ENCODE results near the gene THSD7B.
"Not testable (repeated sequence)": the region's sequence is repeated elsewhere in the genome, so short reads cannot be mapped to it uniquely, and the experiment has no call there.

THSD7B gene

DNA sequence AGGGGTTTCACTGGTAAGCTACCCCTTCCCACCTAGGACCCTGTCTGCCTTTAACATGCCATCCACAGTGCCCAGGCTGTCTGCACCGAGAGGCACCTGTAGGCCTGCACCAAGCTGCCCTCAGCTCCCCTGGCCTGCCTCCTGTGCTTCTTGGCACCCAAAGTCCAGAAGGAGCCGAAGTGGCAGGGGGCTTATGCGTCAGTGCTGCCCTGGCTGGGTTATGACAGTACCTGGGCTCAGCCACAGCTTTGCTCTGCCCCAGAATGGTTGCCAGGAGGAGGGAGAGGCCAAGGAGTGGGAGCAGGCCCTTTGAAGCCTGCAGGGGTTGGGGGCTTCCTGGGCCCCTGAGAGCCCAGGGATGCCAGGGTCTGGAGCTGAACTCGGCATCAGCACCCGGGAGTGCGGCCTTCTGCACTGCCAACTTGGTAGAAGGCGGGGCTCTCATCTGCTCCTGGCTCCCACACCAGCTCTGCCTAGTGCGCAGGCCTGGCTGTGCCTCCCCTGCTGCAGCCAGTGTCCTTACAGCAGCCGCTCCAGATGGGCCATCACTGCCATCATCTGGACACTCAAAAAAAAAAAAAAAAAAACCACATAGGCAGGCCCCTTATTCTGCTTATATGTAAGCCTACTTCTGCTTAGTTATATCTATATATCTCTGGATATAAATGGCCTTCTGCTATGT, 155.4 kb downstream of the THSD7B start:
- DNase-seq (ENCODE audit: extremely low read depth in 1 of 2, low read depth in 1 of 2): no peak

- DNase-seq (ENCODE audit: extremely low read depth in 1 of 2, low read depth in 1 of 2): no peak
Measured at GRCh38 chr2:136927156-136927555, 161.8 kb downstream of the THSD7B start.

DNA sequence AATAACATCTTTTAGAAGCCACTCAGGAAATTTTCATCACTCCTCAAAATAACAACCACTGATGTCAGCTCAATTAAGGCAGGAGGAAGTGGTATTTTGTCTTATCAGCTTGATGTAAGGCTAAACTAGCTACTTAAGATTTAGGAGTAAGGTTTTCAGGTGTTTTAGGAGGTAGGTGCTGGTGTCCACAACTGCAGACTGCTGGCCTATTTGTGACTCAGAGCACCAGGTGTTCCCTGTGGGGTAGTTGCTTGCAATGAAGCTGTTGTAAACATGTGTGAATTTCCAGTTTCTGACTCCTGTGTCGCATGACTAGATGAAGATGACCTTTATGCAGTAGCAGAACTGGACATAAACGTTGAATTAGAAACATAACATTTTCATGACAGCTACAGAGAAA, 164.2 kb downstream of the THSD7B start:
- DNase-seq (ENCODE audit: extremely low read depth in 1 of 2, low read depth in 1 of 2): no peak

DNA sequence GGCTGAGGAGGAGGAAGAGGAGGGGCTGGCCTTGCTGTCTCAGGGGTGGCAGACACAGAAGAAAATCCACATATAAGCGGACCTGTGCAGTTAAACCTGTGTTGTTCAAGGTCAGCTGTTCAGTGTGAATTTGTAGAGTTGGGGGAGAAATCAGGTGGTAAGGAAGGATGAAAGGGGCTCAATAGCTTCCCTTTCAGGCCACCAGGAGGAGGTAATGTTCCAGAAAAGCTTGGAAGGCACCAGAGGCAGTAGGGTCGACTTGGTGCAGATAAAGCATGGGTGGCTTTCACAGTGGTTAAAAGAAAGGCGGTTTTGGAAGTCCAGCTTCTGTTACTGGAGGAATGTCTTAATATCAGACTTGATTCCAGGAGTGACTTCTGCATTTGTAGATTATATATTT, 167.4 kb downstream of the THSD7B start:
- no peak for DNase-seq (ENCODE audit: extremely low read depth in 1 of 2, low read depth in 1 of 2)

DNA sequence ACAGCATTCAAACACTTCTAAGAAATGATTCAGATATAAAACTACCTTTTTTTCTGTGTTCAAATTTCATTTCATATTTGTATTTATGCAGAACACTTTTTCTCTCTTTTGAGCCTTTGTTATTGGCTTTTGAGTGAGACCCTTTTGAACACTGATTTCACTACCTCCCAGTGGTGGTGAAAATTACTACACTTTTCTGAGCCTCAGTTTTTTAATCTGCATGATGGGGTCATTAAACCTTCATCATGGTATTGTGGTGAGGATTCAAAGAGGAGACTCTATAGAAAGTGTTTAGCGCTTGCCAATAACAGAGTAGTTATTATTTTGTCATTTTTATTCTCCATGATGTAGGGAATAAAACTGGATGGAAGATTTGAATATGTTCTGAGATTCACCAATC, 169.8 kb downstream of the THSD7B start:
- DNase-seq (ENCODE audit: extremely low read depth in 1 of 2, low read depth in 1 of 2): no peak

DNA sequence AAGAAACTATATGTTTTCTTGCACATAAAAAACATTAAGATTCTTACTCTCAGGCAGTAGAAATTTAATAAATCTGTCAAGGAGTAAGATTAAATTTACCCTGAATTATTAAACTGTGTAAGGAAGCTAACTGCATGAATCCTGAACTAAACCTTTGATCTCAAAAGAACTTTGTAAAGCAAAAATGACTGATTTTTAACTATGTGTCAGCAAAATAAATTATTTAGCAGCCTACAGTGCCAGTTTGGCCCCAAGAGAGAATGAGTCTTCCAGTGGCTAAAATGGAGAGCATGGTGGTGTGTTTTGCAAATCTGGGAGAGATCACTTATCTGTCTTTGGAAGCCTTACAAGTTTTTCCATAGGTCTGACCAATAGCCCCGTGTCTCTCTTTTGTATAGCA, 190.7 kb downstream of the THSD7B start:
- DNase-seq (ENCODE audit: extremely low read depth in 1 of 2, low read depth in 1 of 2): no peak

DNA sequence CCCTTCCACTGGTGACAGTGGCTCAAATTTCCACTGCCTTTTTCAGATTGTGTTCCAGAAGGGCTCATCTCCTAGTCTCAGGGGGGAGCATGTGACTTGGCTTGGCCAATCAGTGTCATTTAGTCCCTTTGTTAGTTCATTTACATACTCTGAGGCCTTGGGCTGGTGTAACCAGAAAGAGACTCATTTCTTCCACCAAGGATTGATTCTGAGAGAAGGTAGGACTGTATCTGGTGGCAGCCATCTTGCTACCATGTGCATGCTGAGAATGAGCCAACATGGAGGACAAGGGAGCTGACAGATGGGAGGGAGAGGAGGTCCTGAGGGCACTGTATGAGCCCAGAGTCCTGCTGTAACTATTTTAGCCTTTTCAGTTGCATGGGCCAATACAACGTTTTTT, 191.7 kb downstream of the THSD7B start:
- no peak for DNase-seq (ENCODE audit: extremely low read depth in 1 of 2, low read depth in 1 of 2)

DNA sequence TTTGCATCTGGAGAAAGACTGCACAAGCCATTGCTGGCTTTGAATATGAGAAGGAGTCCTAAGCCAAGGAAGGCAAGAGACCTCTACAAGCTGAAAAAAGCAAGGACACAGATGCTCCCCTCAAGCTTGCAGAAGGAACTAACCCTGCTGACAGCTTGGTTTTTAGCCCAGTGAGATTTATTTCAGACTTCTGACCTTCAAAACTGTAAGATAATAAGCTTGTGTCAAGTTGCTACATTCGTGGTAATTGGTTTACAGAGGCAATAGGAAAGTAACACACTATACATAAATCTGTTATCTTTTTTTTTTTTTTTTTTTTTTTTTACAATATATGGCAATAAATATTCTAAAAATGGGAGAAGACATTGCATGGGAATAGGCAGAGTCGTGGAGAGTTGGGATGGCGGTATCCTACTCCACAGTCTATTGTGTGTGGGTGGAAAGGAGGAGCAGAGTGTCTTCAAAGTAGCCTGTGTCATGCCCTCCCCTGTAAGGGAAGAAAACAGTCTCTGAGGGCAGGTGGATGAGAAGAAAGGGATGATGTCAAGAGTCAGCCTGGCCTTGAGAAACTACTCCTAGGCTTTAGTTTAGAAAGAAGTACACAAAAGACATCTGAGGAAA, 196.9 kb downstream of the THSD7B start:
- no peak for DNase-seq (ENCODE audit: extremely low read depth in 1 of 2, low read depth in 1 of 2)

DNA sequence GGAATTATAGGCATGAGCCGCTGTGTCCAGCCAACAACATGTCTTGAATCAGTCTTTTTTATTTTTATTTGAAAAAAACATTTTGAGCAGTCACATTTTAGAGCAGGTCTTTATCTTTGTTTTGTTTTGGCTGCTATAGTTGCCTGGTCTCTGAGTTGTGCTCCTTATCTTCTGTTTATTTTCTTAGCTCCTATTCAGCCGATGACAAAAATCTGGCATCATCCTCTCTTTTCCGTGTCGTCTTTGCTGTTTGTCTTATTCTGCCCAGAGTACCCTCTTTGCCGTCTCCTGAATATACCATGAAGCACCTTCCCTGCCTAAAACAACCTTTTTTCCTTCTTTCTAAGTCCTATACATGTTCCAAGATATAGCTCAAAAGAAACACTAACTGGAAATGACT, 201.1 kb downstream of the THSD7B start:
- DNase-seq (ENCODE audit: extremely low read depth in 1 of 2, low read depth in 1 of 2): no peak

- no peak for DNase-seq (ENCODE audit: extremely low read depth in 1 of 2, low read depth in 1 of 2)
Measured at GRCh38 chr2:136980303-136980702, 215.0 kb downstream of the THSD7B start.

DNA sequence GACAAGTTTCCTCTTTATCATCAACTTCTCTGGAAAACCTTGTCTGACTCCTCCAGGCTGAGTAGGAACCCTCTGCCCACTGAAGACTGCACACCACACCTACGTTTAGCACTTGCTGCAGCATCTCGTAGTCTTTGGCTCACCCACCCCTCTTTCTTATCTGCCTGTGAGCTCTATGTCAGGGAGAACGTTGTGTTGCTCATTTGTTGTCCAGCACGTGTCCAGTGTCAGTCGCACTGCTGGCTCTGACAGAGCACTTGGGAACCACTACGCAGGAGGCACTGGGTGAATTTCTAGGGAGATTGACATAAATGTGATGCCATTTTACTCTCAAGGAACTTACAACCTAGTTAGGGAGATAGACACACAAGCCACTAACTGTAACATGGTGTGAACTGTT, 216.3 kb downstream of the THSD7B start:
- DNase-seq (ENCODE audit: extremely low read depth in 1 of 2, low read depth in 1 of 2): not testable (repeated sequence)

- no peak for DNase-seq (ENCODE audit: extremely low read depth in 1 of 2, low read depth in 1 of 2)
Measured at GRCh38 chr2:136985044-136985443, 219.7 kb downstream of the THSD7B start.

- no peak for DNase-seq (ENCODE audit: extremely low read depth in 1 of 2, low read depth in 1 of 2)
Measured at GRCh38 chr2:136986605-136987221, 221.4 kb downstream of the THSD7B start.

GRCh38 chr2:136990316-136990715, 225.0 kb downstream of the THSD7B start:
- no peak for DNase-seq (ENCODE audit: extremely low read depth in 1 of 2, low read depth in 1 of 2)

GRCh38 chr2:136994793-136995192, 229.4 kb downstream of the THSD7B start:
- DNase-seq (ENCODE audit: extremely low read depth in 1 of 2, low read depth in 1 of 2): no peak

DNA sequence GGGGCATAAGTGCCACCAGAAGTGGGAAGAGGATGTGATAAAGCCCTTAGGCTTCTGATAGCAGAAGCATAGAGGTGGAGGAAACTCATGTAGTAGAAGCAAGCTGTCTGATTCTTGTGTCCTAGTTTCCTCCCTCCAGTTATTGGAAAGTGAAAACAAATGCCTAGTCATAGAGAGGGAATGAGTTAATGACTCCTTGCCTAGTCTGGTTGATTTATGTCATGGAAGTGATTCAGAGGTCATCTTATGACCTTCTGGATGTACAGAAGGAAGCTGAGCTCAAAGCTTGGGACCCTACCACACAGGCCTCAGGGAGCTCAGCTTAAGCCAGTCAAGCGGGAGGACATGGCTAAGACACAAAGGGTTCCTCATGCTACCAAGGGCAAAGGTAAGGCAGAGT, 232.2 kb downstream of the THSD7B start:
- no peak for DNase-seq (ENCODE audit: extremely low read depth in 1 of 2, low read depth in 1 of 2)

- DNase-seq (ENCODE audit: extremely low read depth in 1 of 2, low read depth in 1 of 2): no peak
Measured at GRCh38 chr2:137000811-137001210, 235.5 kb downstream of the THSD7B start.

DNA sequence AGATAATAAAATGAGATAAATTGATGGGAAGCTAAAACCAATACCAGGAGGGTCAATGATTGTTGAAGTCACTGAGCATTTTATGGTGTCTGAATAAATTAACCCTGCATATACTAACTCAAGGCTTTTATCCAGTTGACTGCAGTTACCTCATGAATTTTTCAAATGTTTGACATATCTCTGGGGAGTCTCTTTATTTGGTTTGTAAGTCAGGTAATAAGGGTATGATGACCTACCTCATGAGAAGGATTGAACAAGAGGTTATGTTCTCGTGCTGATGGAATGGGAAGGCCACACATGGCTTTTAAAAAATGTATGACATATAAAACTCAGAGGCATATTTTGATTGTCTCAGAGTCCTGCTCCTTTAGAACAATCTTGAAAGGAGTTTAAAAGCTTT, 237.6 kb downstream of the THSD7B start:
- DNase-seq (ENCODE audit: extremely low read depth in 1 of 2, low read depth in 1 of 2): no peak

DNA sequence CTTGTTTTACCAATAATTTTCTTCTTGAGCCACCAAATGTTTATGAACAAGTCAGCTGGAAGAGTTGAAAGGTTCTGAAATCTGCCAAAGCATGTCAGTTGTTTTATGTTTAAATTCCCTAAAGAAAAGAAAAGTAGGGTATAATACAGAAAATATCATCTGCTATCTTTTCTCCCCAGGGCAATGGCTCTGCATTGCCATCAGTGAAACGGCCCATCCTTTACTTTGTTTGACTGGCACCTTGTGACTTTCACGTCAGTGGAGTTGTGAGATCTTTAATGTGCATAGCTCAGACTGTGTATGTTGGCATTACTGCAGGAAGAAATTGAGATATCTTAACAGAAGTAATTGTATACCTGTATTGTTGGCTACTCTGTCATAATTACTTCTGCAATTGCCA, 239.9 kb downstream of the THSD7B start:
- DNase-seq (ENCODE audit: extremely low read depth in 1 of 2, low read depth in 1 of 2): no peak

DNA sequence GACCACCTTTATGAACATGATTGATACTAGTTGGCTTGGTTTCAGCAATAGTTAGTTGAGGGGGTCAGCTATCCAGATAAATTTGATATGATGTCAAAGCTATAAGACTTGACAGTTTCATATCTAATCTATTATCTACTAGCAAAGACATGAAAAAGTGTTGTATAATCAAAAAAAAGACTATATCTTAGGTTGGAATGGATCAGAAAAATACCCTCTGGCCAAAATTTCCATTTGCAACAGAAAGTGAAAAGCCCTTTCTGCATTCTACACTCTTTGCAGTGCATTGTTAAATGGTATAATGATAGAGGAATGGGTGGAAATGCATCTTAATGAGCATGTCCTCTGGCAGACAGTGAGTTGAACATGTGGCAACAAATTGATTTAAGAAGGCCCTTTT, 242.6 kb downstream of the THSD7B start:
- DNase-seq (ENCODE audit: extremely low read depth in 1 of 2, low read depth in 1 of 2): no peak

GRCh38 chr2:137009953-137010352, 244.6 kb downstream of the THSD7B start:
- no peak for DNase-seq (ENCODE audit: extremely low read depth in 1 of 2, low read depth in 1 of 2)

DNA sequence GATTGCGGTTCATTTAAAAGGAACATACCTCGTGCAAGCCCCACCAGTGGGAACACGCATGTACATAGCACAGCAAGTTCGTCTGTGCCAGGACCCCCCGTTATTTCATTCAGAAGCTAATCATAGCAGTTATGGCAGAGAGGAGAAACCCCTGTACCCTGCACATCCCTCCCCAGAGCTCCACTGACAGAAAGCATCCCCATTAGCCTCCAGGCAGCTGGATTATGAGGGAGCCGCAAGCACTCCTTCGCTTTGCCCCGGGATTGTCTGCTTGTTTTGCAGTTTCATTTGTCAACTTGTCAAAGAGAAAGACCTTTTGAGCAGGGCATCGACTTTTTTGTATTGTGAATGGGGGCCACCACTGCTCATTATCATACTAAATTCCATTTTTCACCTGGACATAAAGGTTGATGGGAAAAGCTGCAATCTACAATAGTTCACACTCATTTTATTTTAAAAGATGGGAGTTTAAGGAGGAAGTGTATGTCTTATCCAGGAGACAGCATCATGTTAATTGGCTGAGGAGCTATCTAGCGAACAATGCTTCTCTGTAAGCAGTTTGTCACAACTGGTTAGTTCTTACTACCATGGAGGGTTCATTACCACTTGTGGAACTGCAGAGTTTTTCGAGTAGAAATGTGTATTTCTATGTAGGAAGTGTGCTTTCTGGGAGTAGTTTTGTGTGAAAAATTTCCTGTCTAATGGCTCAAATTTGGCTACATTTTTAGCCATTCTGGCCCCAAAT, 255.3 kb downstream of the THSD7B start:
- no peak for DNase-seq (ENCODE audit: extremely low read depth in 1 of 2, low read depth in 1 of 2)
